Activated T-helper 1 cell treated with anti-CD3 and anti-CD28 coated beads, Interleukin-2, amount 50 U/mL, for 16 hours (primary cell): ENCODE results near the gene SUPT3H.

Experiments
- DNase-seq, 2 donors: peaks; one replicate each; pipeline ENCODE4 v3.0.0-alpha.2; 2020; ENCODE audit warnings: low read depth in 1 of 2, low spot score in 1 of 2

Gene SUPT3H

GRCh38 chr6:44854712-44855443 is 522.9 kb downstream of the SUPT3H start:
- DNase-seq, result no peak

GRCh38 chr6:44851176-44851575 is 526.6 kb downstream of the SUPT3H start:
- no peak for DNase-seq

GRCh38 chr6:44850312-44850711 is 527.4 kb downstream of the SUPT3H start:
- DNase-seq, result no peak

GRCh38 chr6:44849806-44850205 is 527.9 kb downstream of the SUPT3H start:
- DNase-seq, result no peak

- DNase-seq, result no peak
Measured at GRCh38 chr6:44843734-44844133, 534.0 kb downstream of the SUPT3H start.

GRCh38 chr6:44842616-44843015 is 535.1 kb downstream of the SUPT3H start:
- no peak for DNase-seq

- DNase-seq, result no peak
Measured at GRCh38 chr6:44841829-44842228, 535.9 kb downstream of the SUPT3H start.

- no peak for DNase-seq
Measured at GRCh38 chr6:44837741-44838140, 540.0 kb downstream of the SUPT3H start.

- DNase-seq, result no peak
Measured at GRCh38 chr6:44837255-44837654, 540.5 kb downstream of the SUPT3H start.

GRCh38 chr6:44833248-44833647 is 544.5 kb downstream of the SUPT3H start:
- DNase-seq, result no peak

GRCh38 chr6:44831002-44831610 is 546.6 kb downstream of the SUPT3H start:
- DNase-seq, result no peak

- DNase-seq, result no peak
Measured at GRCh38 chr6:44829836-44830235, 547.9 kb downstream of the SUPT3H start.

- no peak for DNase-seq
Measured at GRCh38 chr6:44828780-44829179, 549.0 kb downstream of the SUPT3H start.

- DNase-seq, result no peak
Measured at GRCh38 chr6:44826025-44826676, 551.6 kb downstream of the SUPT3H start.

- DNase-seq, result no peak
Measured at GRCh38 chr6:44825273-44825672, 552.5 kb downstream of the SUPT3H start.

- DNase-seq, result no peak
Measured at GRCh38 chr6:44824567-44824966, 553.2 kb downstream of the SUPT3H start.

GRCh38 chr6:44820759-44821158 is 557.0 kb downstream of the SUPT3H start:
- no peak for DNase-seq

GRCh38 chr6:44820321-44820720 is 557.4 kb downstream of the SUPT3H start:
- DNase-seq, result no peak

GRCh38 chr6:44811456-44811855 is 566.3 kb downstream of the SUPT3H start:
- DNase-seq, result no peak

GRCh38 chr6:44809258-44809657 is 568.5 kb downstream of the SUPT3H start:
- DNase-seq, result no peak

GRCh38 chr6:44808148-44808547 is 569.6 kb downstream of the SUPT3H start:
- DNase-seq, result no peak

GRCh38 chr6:44806656-44807055 is 571.1 kb downstream of the SUPT3H start:
- DNase-seq, result no peak
